Hypothalamus (tissue), 51 donors: ENCODE data around the gene SH3RF3.

Experiments
- DNase-seq, 51 donors: peaks; one replicate each; lab custom pipeline; 2025; lab: John Stamatoyannopoulos, UW

SH3RF3 gene

DNA sequence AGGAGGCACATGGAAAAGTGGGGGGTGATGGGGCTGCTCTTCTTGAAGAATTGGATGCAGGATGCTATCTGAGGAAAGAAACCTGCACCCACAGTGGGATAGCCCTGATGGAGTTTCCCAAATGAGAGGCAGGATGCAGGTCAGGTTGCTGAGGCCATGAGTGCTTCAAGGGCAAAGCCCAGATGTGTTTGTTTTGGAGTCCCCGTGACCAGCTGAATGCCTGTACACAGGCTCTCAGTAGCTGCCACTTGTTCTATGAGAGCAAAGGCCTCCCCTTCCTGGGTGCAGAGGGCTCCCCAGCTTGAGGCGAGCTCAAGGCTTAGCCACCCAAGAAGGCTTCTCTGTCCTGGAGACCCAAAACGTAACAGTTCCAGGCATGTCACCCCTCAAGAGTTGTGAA is 292.1 kb downstream of the SH3RF3 start:
- DNase-seq, result no peak

DNA sequence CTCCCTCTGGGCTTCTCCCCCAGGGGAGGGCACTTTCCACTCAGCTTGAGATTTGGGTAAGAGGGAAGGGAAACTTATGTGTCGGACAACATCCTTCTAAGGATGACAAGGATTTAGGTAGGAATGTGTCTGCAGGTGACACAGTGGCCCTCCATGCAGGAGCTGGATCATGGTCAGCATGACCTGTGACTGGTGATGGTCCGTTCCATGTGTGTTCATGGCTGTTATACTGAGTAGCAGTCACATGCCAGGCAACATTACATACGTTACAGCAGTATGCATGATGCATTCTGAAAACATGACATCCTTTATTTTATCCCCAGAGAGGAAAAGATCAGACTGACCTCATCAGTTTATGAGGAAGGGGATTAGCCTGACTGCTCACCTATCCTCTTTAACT is 292.6 kb downstream of the SH3RF3 start:
- no peak for DNase-seq

DNA sequence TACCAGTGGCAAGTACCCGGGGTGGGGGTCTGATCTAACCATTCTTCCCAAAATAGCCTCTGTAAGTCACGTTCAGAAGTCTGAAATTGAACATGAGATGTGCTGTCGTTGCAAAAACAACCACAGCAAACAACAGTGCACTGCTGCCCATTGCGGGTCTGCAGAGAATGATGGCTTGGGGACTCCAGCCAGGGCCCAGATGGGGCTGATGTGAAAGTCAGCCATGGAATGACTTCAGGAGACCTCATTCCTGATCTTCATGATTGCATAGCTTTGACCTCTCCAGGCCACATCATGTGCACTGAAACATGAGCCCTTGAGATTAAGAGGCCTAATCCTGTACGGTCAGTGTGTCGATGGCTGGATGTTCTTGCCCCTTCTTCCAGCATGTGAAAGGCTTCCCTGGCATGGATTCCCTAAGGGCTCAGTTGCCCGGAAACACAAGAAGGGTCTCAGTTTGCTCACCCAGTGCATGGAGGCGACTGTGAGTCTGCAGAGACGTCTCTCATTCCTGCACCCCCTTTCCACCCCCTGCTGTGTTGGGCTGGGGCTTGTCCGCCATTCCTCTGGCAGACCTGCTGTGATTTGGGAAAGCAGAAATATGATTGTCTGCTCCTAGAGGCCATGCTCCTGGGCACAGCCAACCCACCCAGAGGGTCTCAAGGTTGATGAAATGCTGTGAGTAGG is 293.2 kb downstream of the SH3RF3 start:
- DNase-seq, result no peak

DNA sequence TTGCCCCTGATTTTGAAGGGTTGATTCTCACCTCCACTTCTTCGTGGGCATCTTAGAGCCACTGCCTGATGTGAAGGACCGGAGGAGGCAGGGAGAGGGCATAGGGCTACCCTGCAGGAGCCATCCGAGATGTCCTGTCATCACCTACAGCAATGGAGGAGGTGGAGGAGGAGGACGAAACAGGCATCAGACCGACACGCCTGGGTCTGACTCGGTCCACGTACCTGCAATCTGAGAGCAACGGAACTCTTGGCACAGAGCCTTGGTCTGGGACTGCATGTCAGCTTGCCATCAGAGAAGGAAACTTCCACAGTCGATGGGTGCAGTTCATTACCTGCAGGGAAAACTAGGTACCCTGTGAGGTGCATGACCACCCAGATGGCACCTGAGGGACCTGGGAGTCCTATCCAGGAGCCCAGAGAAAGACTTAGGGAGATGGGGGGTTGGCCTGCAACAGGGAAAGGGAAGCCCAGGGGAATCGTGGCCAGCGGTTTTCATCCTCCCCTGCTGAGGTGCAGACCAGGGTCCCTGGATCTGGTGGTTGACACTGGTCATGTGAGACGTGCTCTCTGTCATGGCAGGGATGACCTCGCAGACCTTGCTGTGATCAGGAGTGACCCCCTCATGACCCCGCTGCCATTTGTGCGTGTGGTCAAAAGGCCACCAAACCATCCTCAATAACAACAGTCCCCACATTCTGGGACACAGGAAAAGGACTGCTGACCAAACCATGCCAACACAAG is 293.9 kb downstream of the SH3RF3 start:
- no peak for DNase-seq

DNA sequence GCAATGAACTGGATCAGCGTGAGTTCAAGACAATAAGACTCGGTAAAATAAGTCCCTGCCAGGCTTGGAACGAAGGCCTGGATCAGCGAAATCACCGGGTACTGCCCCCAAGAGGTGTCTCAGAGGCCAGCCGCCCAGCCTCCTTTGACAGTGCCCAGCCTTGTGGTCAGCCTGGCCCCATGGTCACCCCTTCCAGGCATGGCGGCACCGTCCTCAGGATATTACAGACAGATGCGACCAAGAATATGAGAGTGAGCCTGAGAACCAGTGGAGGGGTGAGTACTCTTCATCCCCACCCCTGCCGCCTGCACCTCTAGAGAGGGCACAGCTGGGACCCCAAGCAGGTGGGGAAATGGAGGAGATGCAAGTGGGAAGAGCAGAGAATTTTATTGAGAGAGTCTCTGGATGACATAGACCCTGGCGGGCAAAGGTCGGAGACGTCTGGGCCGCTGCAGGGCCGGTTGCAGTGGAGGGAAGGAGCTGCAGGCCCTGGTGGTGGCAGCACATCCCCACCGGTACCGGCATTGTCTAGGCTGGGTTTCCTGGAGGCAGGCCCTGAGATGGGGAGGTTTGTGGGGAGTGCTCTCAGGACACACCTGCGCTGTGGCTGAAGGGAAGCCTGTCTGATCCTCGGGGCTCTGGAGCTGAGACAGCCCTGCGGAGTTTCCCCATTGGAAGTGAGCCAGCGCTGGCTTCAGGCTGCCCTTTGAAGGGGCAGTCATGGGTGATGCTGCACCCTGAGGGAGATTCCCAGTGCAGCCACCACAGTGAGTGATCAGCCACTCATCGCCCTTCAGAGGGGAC is 294.8 kb downstream of the SH3RF3 start:
- DNase-seq, result no peak

DNA sequence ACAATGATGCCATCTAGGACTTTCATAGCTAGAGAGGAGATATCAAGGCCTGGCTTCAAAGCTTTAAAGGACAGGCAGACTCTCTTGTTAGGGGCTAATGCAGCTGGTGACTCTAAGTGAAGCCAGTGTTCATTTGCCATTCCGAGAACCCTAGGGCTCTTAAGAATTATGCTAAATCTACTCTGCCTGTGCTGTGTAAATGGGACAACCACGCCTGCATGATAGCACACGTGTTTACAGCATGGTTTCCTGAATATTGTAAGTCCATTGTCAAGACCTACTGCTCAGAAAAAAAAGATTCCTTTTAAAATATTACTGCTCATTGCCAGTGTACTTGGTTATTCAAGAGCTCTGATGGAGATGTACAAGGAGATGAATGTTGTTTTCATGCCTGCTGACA is 296.4 kb downstream of the SH3RF3 start:
- DNase-seq, result no peak

DNA sequence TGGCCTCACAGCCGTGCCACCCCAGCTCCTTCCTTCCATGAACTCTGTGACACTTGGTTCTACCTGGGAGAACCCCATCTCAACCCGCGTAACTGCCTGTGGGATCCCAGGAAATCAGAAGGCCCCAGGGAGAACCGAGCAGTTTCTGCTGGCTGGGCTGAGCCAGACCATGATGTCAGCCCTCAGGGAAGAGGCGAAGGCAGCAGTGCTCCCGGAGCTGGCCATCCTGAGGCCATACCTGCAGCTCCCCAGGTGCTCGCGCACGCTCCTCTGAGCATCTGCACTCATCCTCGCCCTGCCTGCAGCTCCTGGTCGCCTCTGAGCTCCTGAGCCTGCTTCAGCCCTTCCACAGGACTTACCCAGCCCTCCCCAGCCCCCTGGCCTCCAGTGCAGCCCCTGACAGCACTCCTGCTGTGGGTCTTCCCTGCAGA is 298.7 kb downstream of the SH3RF3 start:
- no peak for DNase-seq

DNA sequence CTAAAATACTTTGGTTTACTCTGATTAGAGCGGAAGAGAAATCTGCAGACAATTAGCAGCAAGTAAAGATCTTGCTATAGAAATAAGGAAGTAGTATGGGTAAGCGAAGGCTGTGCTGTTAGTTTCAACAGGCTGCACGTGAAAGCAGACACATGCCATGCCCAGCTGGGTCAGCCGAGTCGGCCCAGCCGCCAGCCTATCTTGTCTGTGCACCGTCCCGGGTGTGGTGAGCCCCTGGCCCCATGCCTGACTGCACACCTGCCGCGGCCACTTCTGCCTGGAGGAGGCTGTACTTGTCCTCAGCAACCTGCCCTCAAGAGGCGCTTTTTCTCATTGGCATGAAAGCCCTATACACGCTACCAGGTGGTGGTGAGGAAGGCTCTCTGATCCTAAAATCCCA is 299.3 kb downstream of the SH3RF3 start:
- DNase-seq, result no peak

DNA sequence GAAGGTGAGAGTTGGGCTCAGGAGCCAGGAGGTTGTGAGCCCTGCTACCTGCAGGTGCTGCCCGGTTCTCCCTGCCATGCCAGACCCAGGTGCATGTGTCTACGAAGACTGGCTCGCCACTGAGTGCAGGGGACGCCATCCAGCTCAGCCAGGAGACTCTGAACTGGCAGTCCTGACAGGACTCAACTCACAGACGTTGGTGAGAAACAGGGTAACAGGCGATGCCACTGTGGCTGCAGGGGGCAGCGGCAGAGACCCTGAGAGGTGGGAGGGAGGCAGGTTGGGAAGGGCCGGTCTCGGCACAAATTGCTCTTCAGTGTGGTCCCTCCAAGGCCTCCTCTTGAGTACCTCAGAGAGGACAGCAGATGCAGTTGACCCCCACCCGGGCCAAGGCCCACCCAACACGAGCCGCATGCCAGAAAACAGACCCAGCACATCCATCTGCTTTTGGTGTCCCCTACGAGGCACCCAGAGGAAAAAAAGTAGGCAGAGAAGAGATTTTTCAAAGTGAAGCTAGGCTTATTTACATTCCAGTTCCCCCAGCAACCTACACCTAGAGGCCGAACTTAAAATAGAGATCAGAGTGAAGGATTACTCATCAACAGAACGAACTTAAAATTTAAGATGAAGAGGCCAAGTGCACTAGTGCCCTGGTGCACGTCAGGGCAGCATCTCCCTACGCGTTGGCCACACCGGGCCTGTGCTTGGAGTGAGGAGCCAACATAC is 300.0 kb downstream of the SH3RF3 start:
- no peak for DNase-seq

DNA sequence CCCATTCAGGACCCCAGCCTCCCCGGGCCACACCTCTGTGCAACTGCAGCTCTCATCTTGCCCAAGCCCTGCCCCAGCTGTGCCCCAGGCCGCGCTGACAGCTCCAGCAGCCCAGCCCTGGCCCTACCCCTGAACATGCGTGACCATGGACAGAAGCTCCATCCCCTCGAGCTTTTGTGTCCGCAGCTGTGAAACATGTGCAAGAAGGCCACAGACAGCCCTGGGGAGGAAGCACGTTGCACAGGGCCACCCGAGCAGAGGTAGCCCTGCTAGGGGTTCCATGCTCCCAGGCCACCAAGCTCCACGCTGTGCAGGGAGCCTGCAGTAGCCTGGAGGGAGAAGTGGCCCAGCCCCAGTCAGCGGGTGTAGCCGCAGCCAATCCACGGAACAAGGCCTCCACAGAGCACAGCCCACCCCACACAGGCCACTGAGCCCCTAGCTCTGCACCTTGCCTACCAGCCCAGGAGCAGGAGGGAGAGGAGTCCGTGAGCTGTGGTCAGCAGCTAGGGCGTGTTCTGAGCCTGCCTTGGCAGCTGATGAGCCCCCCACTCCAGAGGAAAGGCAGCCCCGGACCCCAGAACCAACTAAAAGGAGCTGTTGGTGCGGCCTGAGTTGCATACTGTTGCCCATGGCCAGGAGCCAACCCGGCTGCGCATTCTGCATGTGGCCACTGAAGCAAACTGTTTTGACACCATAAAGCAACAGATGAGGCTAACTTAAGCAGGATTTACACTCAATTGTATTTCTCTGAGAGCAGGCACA is 300.7 kb downstream of the SH3RF3 start:
- no peak for DNase-seq

DNA sequence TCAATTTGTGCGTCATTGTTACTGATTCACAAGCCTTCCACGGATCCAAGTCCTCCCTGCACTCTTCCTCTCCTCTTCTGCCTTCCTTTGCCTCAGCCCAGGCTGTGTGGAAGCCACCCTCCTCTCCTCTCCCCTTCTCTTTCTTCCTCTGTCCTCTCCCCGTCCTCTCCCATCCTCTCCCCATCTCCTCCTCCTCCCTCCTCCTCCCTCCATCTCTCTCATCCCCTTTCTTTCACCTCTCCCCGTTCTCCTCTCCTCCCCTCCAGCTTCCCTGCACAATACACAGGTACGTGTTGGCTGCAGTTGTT is 301.3 kb downstream of the SH3RF3 start:
- no peak for DNase-seq

DNA sequence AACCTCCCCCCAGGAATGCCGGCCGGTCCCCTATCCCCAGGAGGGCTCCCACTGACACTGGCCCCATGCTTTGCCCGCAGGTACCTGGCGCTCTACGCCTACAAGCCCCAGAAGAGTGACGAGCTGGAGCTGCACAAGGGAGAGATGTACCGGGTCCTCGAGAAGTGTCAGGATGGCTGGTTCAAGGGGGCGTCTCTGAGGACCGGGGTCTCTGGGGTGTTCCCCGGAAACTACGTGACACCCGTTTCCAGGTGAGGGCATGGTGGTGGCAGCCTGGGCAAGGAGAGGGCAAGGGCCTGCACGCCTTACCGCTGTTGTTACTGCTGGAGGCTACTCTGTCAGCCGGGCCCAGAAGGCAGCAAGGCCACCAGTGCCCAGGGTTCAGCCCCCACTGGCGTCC is 303.4 kb downstream of the SH3RF3 start:
- no peak for DNase-seq

DNA sequence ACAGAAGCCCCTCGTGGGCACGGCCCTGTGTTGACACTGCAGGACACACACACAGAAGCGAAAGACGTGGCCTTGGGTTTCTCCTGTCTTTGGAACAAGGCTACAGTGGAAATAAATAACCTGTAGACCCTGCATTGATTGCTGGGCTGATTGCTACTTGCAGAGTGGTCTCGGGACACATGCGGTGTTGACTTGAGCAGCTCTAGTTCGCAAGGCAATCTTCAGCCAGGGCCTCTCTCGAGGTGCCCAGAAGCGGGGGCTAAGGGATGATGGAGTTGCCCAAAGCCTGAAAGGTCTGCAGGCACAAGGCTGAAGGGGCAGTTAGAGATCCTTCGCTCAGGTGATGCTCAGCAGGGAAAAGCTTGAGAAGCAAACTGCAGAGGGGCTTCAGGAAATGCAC is 304.5 kb downstream of the SH3RF3 start:
- DNase-seq, result no peak

DNA sequence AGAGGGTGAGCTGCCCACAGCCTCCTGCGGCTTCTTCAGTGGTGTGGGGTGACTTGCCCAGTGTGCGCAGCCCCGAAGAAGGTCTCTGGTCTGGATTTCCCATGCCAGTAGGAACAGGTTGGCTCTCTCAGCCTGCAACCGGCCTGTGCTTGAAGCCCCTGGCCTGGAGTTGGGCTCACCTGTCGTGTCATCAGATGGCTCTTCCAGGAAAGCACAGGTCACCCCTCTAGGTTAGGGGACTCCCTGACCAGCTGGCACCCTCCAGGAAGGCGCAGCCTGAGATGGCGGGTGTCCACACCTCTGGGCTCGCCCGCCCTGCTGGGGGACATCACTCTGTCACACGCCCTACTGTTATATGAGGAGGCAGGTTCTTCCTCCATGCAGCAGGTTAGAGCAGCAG is 304.9 kb downstream of the SH3RF3 start:
- DNase-seq, result no peak

DNA sequence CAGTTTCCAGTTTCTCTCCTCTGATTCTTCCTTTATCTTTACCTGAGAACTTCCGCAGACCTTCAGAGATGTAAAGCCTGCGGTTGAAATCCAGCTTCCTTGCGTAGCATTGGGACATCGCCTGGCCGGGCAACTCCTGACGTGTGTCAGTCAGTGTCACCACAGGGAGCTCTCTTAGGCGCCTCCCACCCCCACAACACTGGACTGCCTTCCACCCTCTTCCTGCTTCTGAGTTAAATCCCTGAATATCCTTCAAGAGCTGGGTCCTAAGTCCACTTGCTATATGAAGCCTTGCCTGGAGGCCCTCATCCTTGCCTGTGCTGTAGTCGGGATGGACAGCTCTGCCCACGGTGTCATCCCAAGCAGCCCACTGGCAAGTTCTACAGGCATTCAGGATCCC is 305.3 kb downstream of the SH3RF3 start:
- DNase-seq, result no peak

DNA sequence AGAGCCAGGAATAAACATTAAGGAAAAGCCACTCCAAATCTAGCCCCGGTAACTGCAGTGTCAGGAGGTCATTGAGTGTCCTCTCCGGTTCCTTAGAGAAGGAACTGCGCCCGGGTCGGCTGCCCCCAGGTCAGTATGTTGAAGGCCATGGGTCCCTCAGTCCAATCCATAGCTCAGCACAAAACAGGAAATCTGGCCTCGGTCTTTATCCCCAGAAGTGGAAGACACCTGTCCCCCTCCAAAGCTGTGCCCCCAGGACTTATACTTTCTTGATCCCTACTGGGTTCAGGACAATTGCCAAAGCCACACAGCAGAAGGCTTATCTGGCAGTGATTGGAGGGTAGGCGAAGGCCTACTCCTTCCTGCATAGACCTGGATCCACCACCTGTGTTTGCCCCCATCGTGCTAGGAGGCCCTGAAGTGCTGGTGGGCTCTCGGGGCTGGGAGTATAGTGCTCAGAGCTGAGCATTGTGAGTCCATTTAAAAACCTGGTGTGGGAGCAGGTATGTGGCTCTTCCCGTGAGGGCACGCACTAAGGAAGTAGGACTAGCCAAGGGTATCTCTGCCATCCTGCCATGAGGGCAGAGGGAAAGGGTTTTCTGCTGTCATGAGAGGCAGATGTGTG is 306.2 kb downstream of the SH3RF3 start:
- no peak for DNase-seq

DNA sequence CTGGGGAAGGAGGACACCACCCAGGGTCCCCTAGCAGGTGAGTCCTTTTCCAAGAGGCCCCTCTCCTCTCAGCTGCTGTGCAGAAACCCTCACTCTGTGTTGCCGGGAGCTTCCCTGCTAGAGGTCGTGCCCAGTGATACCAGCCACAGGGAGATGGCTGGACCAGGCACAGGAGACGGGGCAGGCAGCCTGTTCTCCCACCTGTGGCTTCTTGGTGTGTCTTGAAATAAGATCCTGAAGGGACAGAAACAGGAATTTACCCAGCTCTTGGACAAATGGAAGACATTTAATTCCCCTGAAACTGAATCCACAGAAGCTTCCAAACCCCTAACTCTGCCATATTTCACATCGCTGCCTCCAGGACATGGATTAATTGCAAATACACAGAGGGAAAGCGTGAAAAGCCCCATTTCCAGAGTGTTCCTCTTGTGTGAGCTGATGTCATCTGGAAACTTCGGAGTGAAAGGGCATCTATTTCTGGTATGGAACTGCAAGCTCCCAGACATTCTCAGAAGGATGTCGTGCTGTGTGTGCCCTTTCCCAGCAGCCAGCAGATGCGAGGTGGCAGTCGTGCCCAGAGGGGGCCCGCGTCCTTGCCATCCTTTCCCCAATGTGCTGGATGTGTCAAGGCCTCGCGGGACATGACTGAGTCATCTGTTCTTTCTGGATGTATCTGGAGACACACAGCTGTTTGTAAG is 307.0 kb downstream of the SH3RF3 start:
- DNase-seq, result peak in 14 of 51 donors; percentile 7 to 66 (median 26)

DNA sequence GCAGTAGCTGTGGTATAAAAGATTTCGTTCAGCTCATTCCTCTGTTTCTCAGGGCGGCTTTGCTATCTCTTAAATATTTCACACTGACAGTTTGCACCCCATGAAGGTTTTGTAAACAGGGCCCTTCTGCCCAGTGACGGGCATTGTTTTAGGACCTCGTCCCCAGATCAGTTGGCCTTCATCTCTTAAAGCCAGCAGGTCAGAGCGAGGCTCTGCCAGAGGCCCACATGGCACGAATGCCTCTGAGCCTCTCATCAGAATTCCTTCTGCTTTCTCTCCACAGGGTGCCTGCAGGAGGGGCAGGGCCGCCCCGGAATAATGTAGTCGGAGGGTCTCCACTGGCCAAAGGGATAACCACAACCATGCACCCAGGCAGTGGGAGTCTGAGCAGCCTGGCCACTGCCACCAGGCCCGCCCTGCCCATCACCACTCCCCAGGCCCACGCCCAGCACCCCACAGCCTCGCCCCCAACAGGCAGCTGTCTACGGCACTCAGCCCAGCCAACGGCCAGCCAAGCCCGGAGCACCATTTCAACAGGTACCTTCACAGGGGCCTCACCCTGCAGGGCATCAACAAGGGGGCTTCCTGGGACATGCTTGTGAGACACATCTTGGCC is 307.7 kb downstream of the SH3RF3 start:
- DNase-seq, result no peak
